Esophagus muscularis mucosa (tissue), 3 donors: ENCODE data around the gene SPINT1.

Experiments used
- POLR2AphosphoS5 ChIP-seq, 2 donors: sonication (generic); formaldehyde crosslinking; IDR thresholded peaks; one replicate each; pipeline ENCODE4 v1.6.1; 2017; ENCODE audit warnings: antibody characterized with exemption in 2 of 2
- TF ChIP-seq, protein P1 (sequence below), 3 experiments: fragments of 200-600 bp in 2 of 3; fragments of 450-650 bp in 1 of 3; sonication (generic) in 2 of 3; IDR thresholded peaks; one replicate each; pipeline ENCODE4 v1.5.1; 2017 to 2019; ENCODE audit warnings: antibody characterized with exemption in 3 of 3, mild to moderate bottlenecking in 2 of 3, moderate library complexity in 1 of 3

DNA sequence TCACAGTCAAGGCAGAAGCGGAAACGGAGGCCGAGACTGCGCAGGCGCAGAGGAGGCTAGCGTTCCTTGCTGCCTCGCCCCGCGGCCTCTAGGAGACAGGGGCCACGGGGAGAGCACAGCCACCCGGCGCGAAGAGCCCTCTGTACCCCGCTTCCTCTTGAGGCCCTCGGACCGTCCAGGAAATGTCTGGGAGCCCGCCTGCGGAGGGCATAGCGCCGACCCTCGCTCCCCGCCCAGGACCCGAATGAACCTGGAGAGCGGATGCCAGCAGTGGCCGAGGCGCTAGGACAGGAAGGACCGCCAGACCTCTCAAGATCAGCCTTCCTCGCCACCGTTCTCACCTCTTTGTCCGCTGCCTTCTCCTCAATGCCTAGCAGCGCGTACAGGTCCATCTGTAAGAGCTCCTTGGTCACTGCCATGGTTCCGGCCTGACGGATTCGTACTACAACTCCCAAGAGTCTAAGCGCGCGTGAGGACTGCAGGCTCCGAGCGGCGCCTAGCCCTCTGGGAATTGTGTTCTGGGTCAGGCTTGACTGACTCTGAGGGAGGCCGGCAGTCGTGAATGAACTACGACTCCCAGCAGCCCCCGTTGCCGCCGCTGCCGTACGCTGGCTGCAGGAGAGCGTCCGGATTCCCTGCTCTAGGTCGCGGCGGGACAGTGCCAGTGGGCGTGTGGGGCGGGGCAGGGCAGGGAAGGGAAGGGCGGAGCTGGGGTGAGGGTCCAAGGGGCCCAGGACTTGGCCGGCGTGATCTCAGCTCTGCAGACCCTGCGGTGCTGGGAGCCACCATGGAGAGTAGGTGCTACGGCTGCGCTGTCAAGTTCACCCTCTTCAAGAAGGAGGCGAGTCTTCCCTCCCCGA lies 36.6 kb upstream of the SPINT1 start, which contains the start of the genes DNAJC17 and ZFYVE19:
- TF ChIP-seq, protein P1, sequence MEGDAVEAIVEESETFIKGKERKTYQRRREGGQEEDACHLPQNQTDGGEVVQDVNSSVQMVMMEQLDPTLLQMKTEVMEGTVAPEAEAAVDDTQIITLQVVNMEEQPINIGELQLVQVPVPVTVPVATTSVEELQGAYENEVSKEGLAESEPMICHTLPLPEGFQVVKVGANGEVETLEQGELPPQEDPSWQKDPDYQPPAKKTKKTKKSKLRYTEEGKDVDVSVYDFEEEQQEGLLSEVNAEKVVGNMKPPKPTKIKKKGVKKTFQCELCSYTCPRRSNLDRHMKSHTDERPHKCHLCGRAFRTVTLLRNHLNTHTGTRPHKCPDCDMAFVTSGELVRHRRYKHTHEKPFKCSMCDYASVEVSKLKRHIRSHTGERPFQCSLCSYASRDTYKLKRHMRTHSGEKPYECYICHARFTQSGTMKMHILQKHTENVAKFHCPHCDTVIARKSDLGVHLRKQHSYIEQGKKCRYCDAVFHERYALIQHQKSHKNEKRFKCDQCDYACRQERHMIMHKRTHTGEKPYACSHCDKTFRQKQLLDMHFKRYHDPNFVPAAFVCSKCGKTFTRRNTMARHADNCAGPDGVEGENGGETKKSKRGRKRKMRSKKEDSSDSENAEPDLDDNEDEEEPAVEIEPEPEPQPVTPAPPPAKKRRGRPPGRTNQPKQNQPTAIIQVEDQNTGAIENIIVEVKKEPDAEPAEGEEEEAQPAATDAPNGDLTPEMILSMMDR (IDR thresholded peaks at IDR 0.05): peak in 1 of 3 experiments; percentile 21
- peak; percentile 74 to 89 for TF ChIP-seq POLR2AphosphoS5 (IDR thresholded peaks at IDR 0.05)
